ENCODE data around the gene MAZ.

Gene MAZ

GRCh38 chr16:29843931-29844330, 37.6 kb downstream of the MAZ start:
- H3K4me3 ChIP-seq (ENCODE audit: low read length): no peak overlapping the region
- TF ChIP-seq CTCF (conservative IDR thresholded peaks at IDR 0.05; ENCODE audit: low read depth, low read length): no peak
- DNase-seq (ENCODE audit: low read depth): no peak

- H3K4me3 ChIP-seq (ENCODE audit: low read length): no peak overlapping the region
- no peak for TF ChIP-seq CTCF (conservative IDR thresholded peaks at IDR 0.05; ENCODE audit: low read depth, low read length)
- no peak for DNase-seq (ENCODE audit: low read depth)
Measured at GRCh38 chr16:29844575-29845331, 38.4 kb downstream of the MAZ start.

- no peak overlapping the region for H3K4me3 ChIP-seq (ENCODE audit: low read length)
- DNase-seq (ENCODE audit: low read depth): no peak
- no peak for TF ChIP-seq CTCF (conservative IDR thresholded peaks at IDR 0.05; ENCODE audit: low read depth, low read length)
Measured at GRCh38 chr16:29845656-29846055, 39.3 kb downstream of the MAZ start.

- H3K4me3 ChIP-seq (ENCODE audit: low read length): no peak overlapping the region
- DNase-seq (ENCODE audit: low read depth): no peak
- peak; percentile 96 for TF ChIP-seq CTCF (conservative IDR thresholded peaks at IDR 0.05; ENCODE audit: low read depth, low read length)
Measured at GRCh38 chr16:29848420-29849297, 42.3 kb downstream of the MAZ start.

- no peak for TF ChIP-seq CTCF (conservative IDR thresholded peaks at IDR 0.05; ENCODE audit: low read depth, low read length)
- H3K4me3 ChIP-seq (ENCODE audit: low read length): no peak overlapping the region
- DNase-seq (ENCODE audit: low read depth): no peak
Measured at GRCh38 chr16:29849505-29849904, 43.2 kb downstream of the MAZ start.

- H3K4me3 ChIP-seq (ENCODE audit: low read length): no peak overlapping the region
- no peak for TF ChIP-seq CTCF (conservative IDR thresholded peaks at IDR 0.05; ENCODE audit: low read depth, low read length)
- DNase-seq (ENCODE audit: low read depth): no peak
Measured at GRCh38 chr16:29850998-29851397, 44.7 kb downstream of the MAZ start.

Data from retinal pigment epithelial cell (primary cell).